Activated CD4-positive, alpha-beta memory T cell treated with anti-CD3 and anti-CD28 coated beads for 36 hours (primary cell): ENCODE measurements around the gene CAMTA1. TPM values are rescaled to one million over a fixed set of nuclear protein-coding genes. Genes with fewer than 3 reads are reported as not detected.
"Not testable (repeated sequence)": the region's sequence is repeated elsewhere in the genome, so short reads cannot be mapped to it uniquely, and the experiment has no call there.

ENCODE experiments used
- CTCF ChIA-PET: fragments of 350-600 bp; sonication (Branson Sonifier 250); formaldehyde crosslinking; loops from one replicate; lab custom pipeline; 2021; ENCODE audit warnings: antibody characterized with exemption, inconsistent platforms; lab: Charles Lee
- POLR2A ChIA-PET: fragments of 350-600 bp; sonication (Branson Sonifier 250); formaldehyde crosslinking; loops from one replicate; lab custom pipeline; 2021; ENCODE audit warnings: antibody characterized with exemption; lab: Charles Lee
- DNase-seq: peaks from one replicate; pipeline ENCODE4 v3.0.0-alpha.2; 2020
- H3K27ac Mint-ChIP-seq: one replicate; pipeline ENCODE4 v1.8.0; 2021; ENCODE audit warnings: mixed read lengths
- H3K27me3 Mint-ChIP-seq: one replicate; pipeline ENCODE4 v1.8.0; 2021; ENCODE audit warnings: mixed read lengths
- H3K36me3 Mint-ChIP-seq: one replicate; pipeline ENCODE4 v1.8.0; 2021; ENCODE audit warnings: mixed read lengths
- H3K4me1 Mint-ChIP-seq: one replicate; pipeline ENCODE4 v1.8.0; 2021; ENCODE audit warnings: low read depth, mixed read lengths
- H3K4me3 Mint-ChIP-seq: one replicate; pipeline ENCODE4 v1.8.0; 2021; ENCODE audit warnings: mild to moderate bottlenecking, mixed read lengths
- H3K9me3 Mint-ChIP-seq: one replicate; pipeline ENCODE4 v1.8.0; 2021; ENCODE audit warnings: mixed read lengths
- intact Hi-C: fragments of 100-400 bp; cut with micrococcal nuclease; formaldehyde crosslinking; loops from one replicate; pipeline ENCODE4 v1.15.1; 2023
- total RNA-seq, 2 experiments: library from RNA; stranded (reverse); gene quantifications; one replicate each; pipeline ENCODE4 v1.2.3, GENCODE V29; 2021

The CAMTA1 gene
- total RNA-seq, 2 experiments from 2014 or later = 64.7 to 68.9 TPM

DNA sequence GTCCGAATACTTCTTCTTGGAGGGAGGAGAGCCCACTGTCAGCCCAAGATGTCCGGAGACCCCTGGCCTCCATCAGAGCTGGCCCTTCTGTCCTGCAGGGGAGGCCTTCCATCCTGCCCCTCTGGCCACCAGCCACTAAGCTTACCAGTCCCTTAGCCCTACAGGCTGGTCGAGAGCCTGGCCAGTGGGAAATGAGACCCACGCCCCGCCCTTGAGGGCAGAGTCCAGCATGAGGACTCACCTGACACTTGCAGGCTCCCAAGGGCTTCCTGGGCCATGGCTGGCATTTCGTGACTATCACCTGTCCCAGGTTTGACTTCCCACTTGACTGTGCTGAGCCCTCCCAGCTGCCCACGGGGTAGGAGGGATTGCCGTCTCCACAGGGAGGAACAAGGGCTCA lies 624.0 kb downstream of the CAMTA1 start:
- intact Hi-C loops = no loop called here
- Mint-ChIP-seq H3K9me3 (no peaks in the 10 kb centered on the region), H3K36me3 (no peaks in the 10 kb centered on the region), H3K27ac (no peak overlapping the region), H3K4me3 (no peak overlapping the region), H3K4me1 (no peaks in the 10 kb centered on the region), H3K27me3 (no peaks in the 10 kb centered on the region)
- DNase-seq = no peak
- POLR2A ChIA-PET = no interaction called here
- CTCF ChIA-PET = no interaction called here

- Mint-ChIP-seq H3K27me3 (no peaks in the 10 kb centered on the region), H3K9me3 (no peaks in the 10 kb centered on the region), H3K36me3 (no peaks in the 10 kb centered on the region), H3K4me3 (no peak overlapping the region), H3K27ac (no peak overlapping the region), H3K4me1 (no peaks in the 10 kb centered on the region)
- DNase-seq = no peak
- POLR2A ChIA-PET = no interaction called here
- intact Hi-C loops = no loop called here
- CTCF ChIA-PET = no interaction called here
Observed at GRCh38 chr1:7410156-7410555, 624.9 kb downstream of the CAMTA1 start.

- intact Hi-C loops, H3K4me1 Mint-ChIP-seq, POLR2A ChIA-PET, H3K27me3 Mint-ChIP-seq, CTCF ChIA-PET, DNase-seq, H3K27ac Mint-ChIP-seq, H3K4me3 Mint-ChIP-seq, H3K36me3 Mint-ChIP-seq: not testable (repeated sequence)
- H3K9me3 Mint-ChIP-seq = peaks cover 11% of the 10 kb centered on the region
Observed at GRCh38 chr1:7417618-7418017, 632.4 kb downstream of the CAMTA1 start.

GRCh38 chr1:7418442-7419080 lies 633.3 kb downstream of the CAMTA1 start:
- intact Hi-C loops = no loop called here
- CTCF ChIA-PET = no interaction called here
- Mint-ChIP-seq H3K4me3 (no peak overlapping the region), H3K27ac (no peak overlapping the region), H3K4me1 (no peaks in the 10 kb centered on the region), H3K36me3 (no peaks in the 10 kb centered on the region), H3K9me3 (peaks cover 11% of the 10 kb centered on the region), H3K27me3 (peaks cover 8% of the 10 kb centered on the region)
- no peak for DNase-seq
- POLR2A ChIA-PET = no interaction called here

DNA sequence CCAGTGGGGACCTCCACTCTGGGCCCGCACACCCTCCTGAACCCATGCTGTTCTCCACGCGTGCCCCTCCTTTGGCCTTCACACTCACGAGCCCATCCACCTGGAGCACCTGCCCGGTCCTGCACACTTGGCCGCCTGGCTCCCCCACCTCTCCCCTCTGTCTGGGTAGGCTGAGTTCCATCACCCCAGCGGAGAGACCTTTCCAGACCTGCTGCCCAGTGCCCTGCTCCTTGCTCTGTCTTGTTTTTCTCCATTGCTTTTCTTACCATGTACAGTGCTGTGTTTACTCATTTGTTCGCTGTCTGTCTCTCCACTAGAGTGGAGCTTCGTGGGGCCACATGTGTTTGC lies 634.8 kb downstream of the CAMTA1 start:
- POLR2A ChIA-PET = no interaction called here
- no peak for DNase-seq
- Mint-ChIP-seq H3K27me3 (peaks cover 8% of the 10 kb centered on the region), H3K9me3 (peaks cover 11% of the 10 kb centered on the region), H3K27ac (no peak overlapping the region), H3K4me3 (no peak overlapping the region), H3K36me3 (no peaks in the 10 kb centered on the region), H3K4me1 (no peaks in the 10 kb centered on the region)
- CTCF ChIA-PET = no interaction called here
- intact Hi-C loops = no loop called here

GRCh38 chr1:7420470-7421100 lies 635.3 kb downstream of the CAMTA1 start:
- ChIA-PET CTCF (no interaction called here), POLR2A (no interaction called here)
- Mint-ChIP-seq H3K27ac (no peak overlapping the region), H3K36me3 (no peaks in the 10 kb centered on the region), H3K9me3 (peaks cover 11% of the 10 kb centered on the region), H3K4me3 (no peak overlapping the region), H3K27me3 (peaks cover 8% of the 10 kb centered on the region), H3K4me1 (no peaks in the 10 kb centered on the region)
- intact Hi-C loops = no loop called here
- no peak for DNase-seq

- CTCF ChIA-PET = no interaction called here
- intact Hi-C loops = no loop called here
- H3K9me3 Mint-ChIP-seq = peaks cover 11% of the 10 kb centered on the region
- POLR2A ChIA-PET = no interaction called here
- H3K27me3 Mint-ChIP-seq = peaks cover 8% of the 10 kb centered on the region
- no peak overlapping the region for H3K27ac Mint-ChIP-seq
- H3K36me3 Mint-ChIP-seq = no peaks in the 10 kb centered on the region
- H3K4me1 Mint-ChIP-seq = no peaks in the 10 kb centered on the region
- no peak for DNase-seq
- no peak overlapping the region for H3K4me3 Mint-ChIP-seq
Observed at GRCh38 chr1:7421471-7422075, 636.3 kb downstream of the CAMTA1 start.

DNA sequence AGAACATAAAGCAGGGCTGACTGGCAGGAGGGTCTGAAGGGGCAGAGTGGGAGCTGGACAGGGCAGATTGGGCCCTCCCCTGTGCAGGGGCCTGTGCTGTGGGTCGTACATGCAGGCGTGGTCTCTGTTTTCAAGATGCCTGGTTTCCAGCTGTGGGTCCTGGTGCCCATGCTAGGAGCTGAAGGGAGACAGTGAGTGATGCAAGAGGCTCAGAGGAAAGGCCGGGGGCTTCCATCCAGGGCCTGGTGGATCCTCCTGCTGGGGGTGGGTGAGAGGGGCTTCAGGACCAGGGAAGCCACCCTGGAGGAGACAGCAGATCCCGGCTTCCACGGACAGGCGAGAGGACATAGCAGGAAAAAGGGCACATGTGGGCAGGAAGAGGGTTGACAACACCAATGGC lies 636.8 kb downstream of the CAMTA1 start:
- no peak for DNase-seq
- H3K4me1 Mint-ChIP-seq = no peaks in the 10 kb centered on the region
- H3K27ac Mint-ChIP-seq = no peak overlapping the region
- POLR2A ChIA-PET = no interaction called here
- intact Hi-C loops = no loop called here
- peaks cover 11% of the 10 kb centered on the region for H3K9me3 Mint-ChIP-seq
- CTCF ChIA-PET = no interaction called here
- no peaks in the 10 kb centered on the region for H3K36me3 Mint-ChIP-seq
- H3K27me3 Mint-ChIP-seq = peaks cover 8% of the 10 kb centered on the region
- H3K4me3 Mint-ChIP-seq = no peak overlapping the region

DNA sequence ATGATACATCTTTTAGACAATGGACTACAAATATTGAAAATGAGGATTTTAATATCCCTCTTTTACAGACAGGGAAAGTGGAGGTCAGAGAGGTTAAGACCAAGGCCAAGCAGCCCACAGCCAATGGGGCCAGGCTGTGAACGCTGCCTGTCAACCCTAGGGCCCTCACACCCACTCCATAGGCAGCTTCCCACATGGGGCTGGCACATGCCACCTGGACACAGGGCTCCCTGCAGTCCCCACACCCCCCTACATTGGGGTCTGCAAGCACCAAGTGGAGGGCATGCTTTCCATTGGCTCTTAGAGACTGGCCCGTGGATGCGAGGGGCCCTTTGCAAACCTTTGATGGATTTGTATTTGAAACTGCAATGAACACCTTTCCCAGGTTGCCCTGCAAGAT lies 637.3 kb downstream of the CAMTA1 start:
- H3K9me3 Mint-ChIP-seq = peaks cover 10% of the 10 kb centered on the region
- POLR2A ChIA-PET = no interaction called here
- H3K4me3 Mint-ChIP-seq = no peak overlapping the region
- CTCF ChIA-PET = no interaction called here
- no peaks in the 10 kb centered on the region for H3K36me3 Mint-ChIP-seq
- H3K4me1 Mint-ChIP-seq = no peaks in the 10 kb centered on the region
- DNase-seq = no peak
- intact Hi-C loops = no loop called here
- no peak overlapping the region for H3K27ac Mint-ChIP-seq
- H3K27me3 Mint-ChIP-seq = peaks cover 8% of the 10 kb centered on the region

- intact Hi-C loops = no loop called here
- H3K36me3 Mint-ChIP-seq = no peaks in the 10 kb centered on the region
- H3K27me3 Mint-ChIP-seq = peaks cover 8% of the 10 kb centered on the region
- DNase-seq = no peak
- POLR2A ChIA-PET = no interaction called here
- H3K4me3 Mint-ChIP-seq = no peak overlapping the region
- no peak overlapping the region for H3K27ac Mint-ChIP-seq
- CTCF ChIA-PET = no interaction called here
- no peaks in the 10 kb centered on the region for H3K4me1 Mint-ChIP-seq
- peaks cover 6% of the 10 kb centered on the region for H3K9me3 Mint-ChIP-seq
Observed at GRCh38 chr1:7422966-7423365, 637.7 kb downstream of the CAMTA1 start.

DNA sequence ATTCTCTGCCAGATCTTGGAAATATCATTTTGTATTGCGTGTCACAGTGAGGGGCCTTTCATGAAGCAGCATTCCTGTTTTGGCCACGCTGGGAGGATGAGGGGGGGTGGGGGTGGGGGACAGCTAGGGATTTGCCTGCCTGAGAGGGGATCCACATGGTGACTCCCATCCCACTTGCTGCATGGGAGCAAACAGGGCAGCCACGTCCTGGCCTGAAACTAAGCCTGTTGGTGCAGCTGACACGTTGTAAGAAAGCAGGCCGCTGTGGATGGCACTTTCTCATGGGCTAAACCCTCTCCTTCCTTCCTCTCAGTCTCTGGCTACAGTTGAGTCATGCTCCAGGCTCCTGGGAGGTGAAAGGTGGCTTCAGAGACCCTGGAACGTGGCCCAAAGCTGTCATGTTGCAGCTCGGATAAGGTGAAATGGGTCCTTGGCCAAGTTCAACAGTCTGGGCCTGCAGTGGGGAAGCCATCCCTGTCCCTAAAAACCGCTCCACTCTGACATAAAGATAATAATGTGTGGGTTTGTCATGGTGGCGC lies 639.2 kb downstream of the CAMTA1 start:
- H3K4me1 Mint-ChIP-seq = no peaks in the 10 kb centered on the region
- intact Hi-C loops = no loop called here
- no peak for DNase-seq
- no peaks in the 10 kb centered on the region for H3K36me3 Mint-ChIP-seq
- H3K27me3 Mint-ChIP-seq = peaks cover 4% of the 10 kb centered on the region
- no peak overlapping the region for H3K27ac Mint-ChIP-seq
- H3K9me3 Mint-ChIP-seq = no peaks in the 10 kb centered on the region
- ChIA-PET CTCF (no interaction called here), POLR2A (no interaction called here)
- H3K4me3 Mint-ChIP-seq = no peak overlapping the region

- H3K4me3 Mint-ChIP-seq = no peak overlapping the region
- H3K4me1 Mint-ChIP-seq = no peaks in the 10 kb centered on the region
- no peak for DNase-seq
- peaks cover 3% of the 10 kb centered on the region for H3K27me3 Mint-ChIP-seq
- H3K9me3 Mint-ChIP-seq = no peaks in the 10 kb centered on the region
- POLR2A ChIA-PET = no interaction called here
- H3K27ac Mint-ChIP-seq = no peak overlapping the region
- H3K36me3 Mint-ChIP-seq = no peaks in the 10 kb centered on the region
- CTCF ChIA-PET = no interaction called here
- intact Hi-C loops = no loop called here
Observed at GRCh38 chr1:7425229-7425628, 640.0 kb downstream of the CAMTA1 start.

DNA sequence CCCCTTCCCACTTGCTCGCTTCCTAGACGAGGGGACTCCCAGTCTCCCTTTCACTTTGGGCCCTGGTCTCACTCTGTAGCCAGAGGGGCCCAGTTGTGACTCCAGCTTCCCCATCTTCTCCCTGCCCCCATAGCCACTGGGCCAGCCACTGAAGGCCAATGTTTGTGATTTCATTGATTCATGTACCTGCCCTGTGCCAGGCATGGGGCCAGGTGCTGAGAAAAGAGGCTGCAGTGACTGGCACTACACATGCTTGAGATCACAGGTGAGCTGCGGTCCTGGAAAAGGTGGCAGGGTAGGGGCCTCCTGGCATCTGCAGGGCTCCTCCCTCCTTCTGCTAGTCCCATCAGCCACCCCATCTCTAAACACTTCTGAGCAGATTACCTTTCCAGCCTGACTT lies 640.5 kb downstream of the CAMTA1 start:
- ChIA-PET POLR2A (no interaction called here), CTCF (no interaction called here)
- no peak overlapping the region for H3K27ac Mint-ChIP-seq
- H3K4me1 Mint-ChIP-seq = no peaks in the 10 kb centered on the region
- intact Hi-C loops = no loop called here
- H3K9me3 Mint-ChIP-seq = no peaks in the 10 kb centered on the region
- no peak overlapping the region for H3K4me3 Mint-ChIP-seq
- H3K36me3 Mint-ChIP-seq = no peaks in the 10 kb centered on the region
- H3K27me3 Mint-ChIP-seq = peaks cover 2% of the 10 kb centered on the region
- no peak for DNase-seq
